HG03571 (cell line): ENCODE data around the gene SLPI.

ENCODE experiments used
- ATAC-seq: cut with Tn5 transposase; IDR thresholded peaks from one replicate; pipeline ENCODE4 v1.9.1; 2021; ENCODE audit not compliant: unreplicated experiment

Gene SLPI

GRCh38 chr20:45254383-45255262 lies at the start of gene SLPI:
SLPI (minus strand) TSS chr20:45254564; CDS start chr20:45254543, 21 bp downstream.
- ATAC-seq = no peak

GRCh38 chr20:45303586-45304463 lies 49.5 kb upstream of the SLPI start:
- no peak for ATAC-seq

- ATAC-seq = no peak
These were observed 47.5 kb upstream of the SLPI start for GRCh38 chr20:45301824-45302271.

GRCh38 chr20:45300961-45301360 lies 46.6 kb upstream of the SLPI start:
- no peak for ATAC-seq

- no peak for ATAC-seq
These were observed 45.4 kb upstream of the SLPI start for GRCh38 chr20:45299786-45300185.

- ATAC-seq = no peak
These were observed 43.6 kb upstream of the SLPI start for GRCh38 chr20:45297786-45298497.

GRCh38 chr20:45294659-45295058 lies 40.3 kb upstream of the SLPI start:
- no peak for ATAC-seq

GRCh38 chr20:45294003-45294368 lies 39.6 kb upstream of the SLPI start:
- ATAC-seq = no peak

GRCh38 chr20:45293041-45294002 lies 39.0 kb upstream of the SLPI start:
- no peak for ATAC-seq

- ATAC-seq = no peak
These were observed 38.0 kb upstream of the SLPI start for GRCh38 chr20:45292343-45292742.

GRCh38 chr20:45291526-45291925 lies 37.2 kb upstream of the SLPI start:
- ATAC-seq = no peak

- ATAC-seq = no peak
These were observed 36.5 kb upstream of the SLPI start for GRCh38 chr20:45290677-45291355.

GRCh38 chr20:45289942-45290676 lies 35.7 kb upstream of the SLPI start:
- no peak for ATAC-seq

GRCh38 chr20:45288860-45289259 lies 34.5 kb upstream of the SLPI start:
- no peak for ATAC-seq

GRCh38 chr20:45288376-45288775 lies 34.0 kb upstream of the SLPI start:
- no peak for ATAC-seq

GRCh38 chr20:45283551-45284057 lies 29.2 kb upstream of the SLPI start:
- no peak for ATAC-seq

GRCh38 chr20:45282700-45283550 lies 28.6 kb upstream of the SLPI start:
- no peak for ATAC-seq

- no peak for ATAC-seq
These were observed 25.6 kb upstream of the SLPI start for GRCh38 chr20:45279992-45280391.
